Body of pancreas (tissue), 4 donors: ENCODE data around the gene TMEM14A. TPM values are rescaled to one million over a fixed set of nuclear protein-coding genes. Genes with fewer than 3 reads are reported as not detected.

Experiments
- ATAC-seq: fragments of 150-250 bp; one replicate; pipeline ENCODE4 v1.9.1; 2016
- DNase-seq, 4 donors: peaks; one replicate each; pipeline ENCODE4 v3.0.0-alpha.2; 2019
- H3K27ac ChIP-seq, 4 donors: fragments of 200-600 bp; sonication (generic); 1 replicate in 3 of 4; 2 replicates in 1 of 4; pipeline versions ENCODE4 v1.5.1 to v1.6.1; 2016 to 2019; ENCODE audit warnings: mild to moderate bottlenecking in 1 of 4, mixed read lengths in 1 of 4, moderate library complexity in 1 of 4
- H3K27me3 ChIP-seq, 2 donors: fragments of 200-600 bp; sonication (generic); one replicate each; pipeline ENCODE4 v1.6.0; 2016; ENCODE audit warnings: mild to moderate bottlenecking in 1 of 2
- H3K36me3 ChIP-seq, 2 donors: fragments of 200-600 bp; sonication (generic); replicated peaks in 1 of 2; 2 replicates each; pipeline ENCODE4 v1.5.1; 2016; ENCODE audit warnings: low read depth in 2 of 2; ENCODE audit not compliant: insufficient read depth in 1 of 2
- H3K4me1 ChIP-seq: fragments of 200-600 bp; sonication (generic); one replicate; pipeline ENCODE4 v1.6.0; 2016
- H3K4me3 ChIP-seq, 2 donors: fragments of 200-600 bp; sonication (generic); 1 replicate in 1 of 2; 2 replicates in 1 of 2; pipeline ENCODE4 v1.5.1; 2016 to 2019
- H3K9me3 ChIP-seq, 3 donors: fragments of 200-600 bp; sonication (generic); 1 replicate in 2 of 3; 2 replicates in 1 of 3; pipeline ENCODE4 v1.5.1; 2016
- CTCF ChIP-seq, 7 experiments: fragments of 450-650 bp in 4 of 7; fragments of 200-600 bp in 3 of 7; sonication (generic) in 3 of 7; IDR thresholded peaks; one replicate each; pipeline ENCODE4 v1.5.1; 2016 to 2019; ENCODE audit warnings: antibody characterized with exemption in 7 of 7
- POLR2A ChIP-seq, 3 donors: fragments of 450-650 bp; IDR thresholded peaks; one replicate each; pipeline ENCODE4 v1.6.1; 2016; ENCODE audit warnings: antibody characterized with exemption in 3 of 3, mild to moderate bottlenecking in 2 of 3
- WGBS, 2 donors: methylation state at CpG; one replicate each; pipeline ENCODE4 v1.1.5; 2017; 5-methylcytosine and 5-hydroxymethylcytosine counted together
- intact Hi-C: fragments of 100-400 bp; cut with DNase I; formaldehyde crosslinking; loops from one replicate; pipeline ENCODE4 v1.15.1; 2023
- total RNA-seq, 2 donors: library from RNA; depleted of rRNA; stranded (reverse); fragments of >200 nt; gene quantifications; one replicate each; pipeline ENCODE4 v1.1.0, GENCODE V29; 2016

Gene TMEM14A
- total RNA-seq, 2 donors from 2014 or later, result 14.8 to 33.2 TPM

- no peak for TF ChIP-seq POLR2A (IDR thresholded peaks at IDR 0.05)
- TF ChIP-seq CTCF (IDR thresholded peaks at IDR 0.05), result no peak
- H3K27ac ChIP-seq, result no peak overlapping the region
- H3K36me3 ChIP-seq, result no peaks in the 10 kb centered on the region
- DNase-seq (no peak), ATAC-seq (no peak)
- no peaks in the 10 kb centered on the region for H3K9me3 ChIP-seq
- WGBS, 2 donors, result 56 to 69% methylated on average over 3 of the region's 3 CpGs
- intact Hi-C loops, result no loop called here
- H3K4me3 ChIP-seq, result no peak overlapping the region
- H3K4me1 ChIP-seq, result no peaks in the 10 kb centered on the region
- no peaks in the 10 kb centered on the region for H3K27me3 ChIP-seq
Observed at GRCh38 chr6:52634211-52634610, 36.7 kb upstream of the TMEM14A start.

GRCh38 chr6:52635049-52635577 lies 35.8 kb upstream of the TMEM14A start:
- no peaks in the 10 kb centered on the region for H3K27me3 ChIP-seq
- no peaks in the 10 kb centered on the region for H3K9me3 ChIP-seq
- 60 to 70% methylated on average over 5 of the region's 5 CpGs for WGBS, 2 donors
- DNase-seq (no peak), ATAC-seq (no peak)
- no peak overlapping the region for H3K4me3 ChIP-seq
- H3K36me3 ChIP-seq, result no peaks in the 10 kb centered on the region
- no peak overlapping the region for H3K27ac ChIP-seq
- TF ChIP-seq POLR2A (IDR thresholded peaks at IDR 0.05) (no peak), CTCF (IDR thresholded peaks at IDR 0.05) (no peak)
- intact Hi-C loops, result no loop called here
- H3K4me1 ChIP-seq, result peaks cover 3% of the 10 kb centered on the region

- Histone ChIP-seq H3K27me3 (no peaks in the 10 kb centered on the region), H3K9me3 (no peaks in the 10 kb centered on the region), H3K36me3 (no peaks in the 10 kb centered on the region), H3K4me1 (peaks cover 6% of the 10 kb centered on the region), H3K27ac (no peak overlapping the region), H3K4me3 (no peak overlapping the region)
- 45 to 52% methylated on average over 2 of the region's 2 CpGs for WGBS, 2 donors
- no peak for TF ChIP-seq POLR2A (IDR thresholded peaks at IDR 0.05)
- no peak for TF ChIP-seq CTCF (IDR thresholded peaks at IDR 0.05)
- intact Hi-C loops, result no loop called here
- ATAC-seq, result no peak
- no peak for DNase-seq
Observed at GRCh38 chr6:52636830-52637229, 34.1 kb upstream of the TMEM14A start.

- H3K27me3 ChIP-seq, result no peaks in the 10 kb centered on the region
- no peak for TF ChIP-seq CTCF (IDR thresholded peaks at IDR 0.05)
- no peak for TF ChIP-seq POLR2A (IDR thresholded peaks at IDR 0.05)
- intact Hi-C loops, result no loop called here
- DNase-seq, result no peak
- H3K4me3 ChIP-seq, result no peak overlapping the region
- no peaks in the 10 kb centered on the region for H3K36me3 ChIP-seq
- ATAC-seq, result no peak
- no peak overlapping the region for H3K27ac ChIP-seq
- no peaks in the 10 kb centered on the region for H3K9me3 ChIP-seq
- WGBS, 2 donors, result 93 to 96% methylated on average over 2 of the region's 2 CpGs
- H3K4me1 ChIP-seq, result peaks cover 6% of the 10 kb centered on the region
Observed at GRCh38 chr6:52639493-52639892, 31.4 kb upstream of the TMEM14A start.

GRCh38 chr6:52640170-52640569 lies 30.7 kb upstream of the TMEM14A start:
- peak; percentile 74 for ATAC-seq
- DNase-seq, result peak; percentile 17 to 44 (median 23)

More at GRCh38 chr6:52640170-52640569, 30.7 kb upstream of the TMEM14A start:
- no peak overlapping the region for H3K27ac ChIP-seq
- no peak for TF ChIP-seq CTCF (IDR thresholded peaks at IDR 0.05)
- no peak for TF ChIP-seq POLR2A (IDR thresholded peaks at IDR 0.05)
- no peaks in the 10 kb centered on the region for H3K36me3 ChIP-seq
- WGBS, 2 donors, result 15 to 18% methylated on average over 11 of the region's 11 CpGs
- no peaks in the 10 kb centered on the region for H3K27me3 ChIP-seq
- H3K9me3 ChIP-seq, result no peaks in the 10 kb centered on the region
- intact Hi-C loops, result no loop called here
- peaks cover 6% of the 10 kb centered on the region for H3K4me1 ChIP-seq
- H3K4me3 ChIP-seq, result no peak overlapping the region
